IPS DF 4.7 (cell line): ENCODE results near the gene RNLS.

Experiments
- DNase-seq: peaks from one replicate; pipeline ENCODE4 v3.0.0-alpha.2; 2013; ENCODE audit warnings: low spot score; ENCODE audit errors: extremely low read depth

RNLS gene

DNA sequence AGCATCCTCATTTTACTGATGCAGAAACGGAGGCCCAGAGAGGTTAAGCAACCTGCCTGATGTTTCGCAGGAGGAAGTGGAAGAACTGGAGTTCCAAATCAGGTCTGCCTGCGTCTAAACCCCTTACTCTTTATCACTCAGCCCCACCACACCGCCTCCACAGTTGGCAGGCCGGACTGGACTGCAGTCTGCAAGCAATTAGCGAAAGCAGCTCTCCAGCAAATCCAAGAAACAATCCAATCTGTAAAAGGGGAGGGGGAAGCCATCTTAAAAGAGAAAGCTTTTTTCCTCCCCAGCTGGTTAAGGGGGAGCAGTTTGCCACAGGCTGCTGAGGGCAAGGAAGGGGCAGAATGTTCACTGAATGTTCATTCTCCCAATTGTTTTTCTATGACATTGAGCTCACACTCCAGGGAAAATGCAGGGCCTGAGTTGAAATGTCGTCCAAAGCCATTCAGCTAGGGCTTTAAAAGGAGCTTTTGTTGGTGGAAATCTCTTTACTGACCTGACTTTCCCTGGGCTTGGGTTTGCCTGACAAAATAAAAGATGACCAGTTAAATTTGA lies 350.1 kb downstream of the RNLS start:
- no peak for DNase-seq

DNA sequence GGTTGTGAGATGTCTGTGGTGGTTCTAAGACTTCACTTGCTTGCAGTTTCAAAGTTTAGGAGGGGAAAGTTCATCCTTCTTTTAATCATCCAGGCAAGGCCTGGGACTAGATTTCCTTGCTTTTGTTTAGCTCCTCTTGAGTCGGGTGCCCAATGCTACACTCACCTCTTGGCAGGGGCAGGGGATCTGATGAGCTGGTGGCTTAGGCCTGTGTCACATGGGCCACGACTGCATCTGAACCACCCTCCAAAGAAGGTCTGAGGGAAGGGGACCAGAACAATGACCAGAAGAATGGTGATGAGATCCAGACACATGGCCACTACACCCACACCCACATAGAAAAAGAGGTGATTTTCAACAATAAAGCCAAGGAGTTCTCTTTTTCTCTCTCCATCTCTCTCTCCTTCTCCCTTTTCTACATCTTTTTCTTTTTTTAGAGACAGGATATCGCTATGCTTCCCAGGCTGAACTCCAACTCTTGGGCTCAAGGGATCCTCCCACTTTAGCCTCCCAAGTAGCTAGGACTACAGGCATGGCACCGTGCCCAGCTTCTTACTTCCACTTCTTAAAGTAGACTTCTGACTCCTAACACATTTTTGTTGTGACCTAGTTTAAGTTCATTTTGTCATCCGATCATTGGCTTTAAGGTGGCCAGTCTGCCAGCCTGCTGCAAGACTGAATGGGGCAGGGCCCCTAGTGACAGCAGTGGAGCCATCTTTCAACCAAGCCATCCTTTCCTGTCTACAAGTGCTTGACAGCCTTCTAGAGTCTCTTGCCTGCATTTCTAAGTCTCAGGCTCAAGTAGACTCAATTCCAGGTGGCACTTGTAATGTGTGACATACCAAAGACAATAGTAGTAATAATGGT lies 350.9 kb downstream of the RNLS start:
- no peak for DNase-seq

GRCh38 chr10:88230251-88230650 lies 352.9 kb downstream of the RNLS start:
- DNase-seq, result no peak

GRCh38 chr10:88228130-88228529 lies 355.0 kb downstream of the RNLS start:
- DNase-seq, result no peak

GRCh38 chr10:88227342-88228018 lies 355.6 kb downstream of the RNLS start:
- DNase-seq, result no peak

GRCh38 chr10:88226891-88227290 lies 356.2 kb downstream of the RNLS start:
- no peak for DNase-seq

GRCh38 chr10:88226071-88226659 lies 357.0 kb downstream of the RNLS start:
- DNase-seq, result no peak
